ENCODE measurements around the gene GPR137C.

The GPR137C gene, protein sequence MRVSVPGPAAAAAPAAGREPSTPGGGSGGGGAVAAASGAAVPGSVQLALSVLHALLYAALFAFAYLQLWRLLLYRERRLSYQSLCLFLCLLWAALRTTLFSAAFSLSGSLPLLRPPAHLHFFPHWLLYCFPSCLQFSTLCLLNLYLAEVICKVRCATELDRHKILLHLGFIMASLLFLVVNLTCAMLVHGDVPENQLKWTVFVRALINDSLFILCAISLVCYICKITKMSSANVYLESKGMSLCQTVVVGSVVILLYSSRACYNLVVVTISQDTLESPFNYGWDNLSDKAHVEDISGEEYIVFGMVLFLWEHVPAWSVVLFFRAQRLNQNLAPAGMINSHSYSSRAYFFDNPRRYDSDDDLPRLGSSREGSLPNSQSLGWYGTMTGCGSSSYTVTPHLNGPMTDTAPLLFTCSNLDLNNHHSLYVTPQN

DNA sequence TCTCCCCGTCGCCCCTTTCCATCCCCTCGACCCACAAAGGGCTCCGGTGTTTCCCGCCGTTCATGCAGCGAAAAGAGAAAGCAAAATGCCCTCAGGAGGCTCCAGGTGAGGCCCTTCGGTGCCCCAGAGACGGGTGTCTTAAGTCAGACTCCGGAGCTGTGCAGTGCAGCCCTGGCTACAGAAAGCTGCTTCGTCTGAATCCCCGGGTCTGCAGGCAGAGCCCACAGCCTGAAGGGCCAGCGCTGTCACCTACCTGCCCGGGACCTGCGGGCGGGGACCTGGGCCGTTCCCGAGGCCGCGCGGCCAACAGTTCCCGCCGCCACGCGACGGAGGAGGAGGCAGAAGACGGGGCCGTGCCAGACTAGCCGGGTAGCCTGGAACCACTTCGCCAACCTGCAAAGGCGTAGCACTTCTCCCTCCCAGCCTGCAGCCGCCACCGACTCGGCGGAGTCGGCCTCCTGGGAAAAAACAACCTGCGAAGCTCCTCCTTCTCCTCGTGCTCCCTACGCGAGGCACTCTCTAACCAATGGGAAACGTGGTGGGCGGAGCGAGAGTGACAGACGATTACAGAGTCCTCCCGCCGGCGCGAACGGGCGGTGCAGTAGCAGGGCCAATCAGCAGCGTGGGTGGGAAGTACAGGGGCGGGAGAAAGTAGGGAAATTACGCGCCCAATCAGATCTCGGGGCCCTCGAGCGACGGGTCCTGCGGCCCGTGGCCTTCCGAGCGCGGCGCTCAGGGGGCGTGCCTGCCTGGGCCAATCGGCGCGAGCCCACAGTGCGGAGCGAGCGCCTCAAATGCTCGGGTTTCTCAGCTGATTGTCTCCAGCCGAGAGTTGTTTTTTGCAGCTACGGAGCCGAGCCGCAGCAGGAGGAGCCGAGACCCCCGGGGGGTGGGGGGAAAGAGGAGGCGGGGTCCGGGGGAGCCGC, at the start of gene GPR137C, which contains the start of gene TXNDC16:
Gene GPR137C, plus strand, starts transcription at position 774 of the 926 bp plus-strand sequence. CDS start 312 bp downstream, outside the sequence.
Gene TXNDC16, minus strand, starts transcription at position 443 of the 926 bp plus-strand sequence. CDS start 8,948 bp downstream, outside the sequence.
- TF ChIP-seq, protein P1, sequence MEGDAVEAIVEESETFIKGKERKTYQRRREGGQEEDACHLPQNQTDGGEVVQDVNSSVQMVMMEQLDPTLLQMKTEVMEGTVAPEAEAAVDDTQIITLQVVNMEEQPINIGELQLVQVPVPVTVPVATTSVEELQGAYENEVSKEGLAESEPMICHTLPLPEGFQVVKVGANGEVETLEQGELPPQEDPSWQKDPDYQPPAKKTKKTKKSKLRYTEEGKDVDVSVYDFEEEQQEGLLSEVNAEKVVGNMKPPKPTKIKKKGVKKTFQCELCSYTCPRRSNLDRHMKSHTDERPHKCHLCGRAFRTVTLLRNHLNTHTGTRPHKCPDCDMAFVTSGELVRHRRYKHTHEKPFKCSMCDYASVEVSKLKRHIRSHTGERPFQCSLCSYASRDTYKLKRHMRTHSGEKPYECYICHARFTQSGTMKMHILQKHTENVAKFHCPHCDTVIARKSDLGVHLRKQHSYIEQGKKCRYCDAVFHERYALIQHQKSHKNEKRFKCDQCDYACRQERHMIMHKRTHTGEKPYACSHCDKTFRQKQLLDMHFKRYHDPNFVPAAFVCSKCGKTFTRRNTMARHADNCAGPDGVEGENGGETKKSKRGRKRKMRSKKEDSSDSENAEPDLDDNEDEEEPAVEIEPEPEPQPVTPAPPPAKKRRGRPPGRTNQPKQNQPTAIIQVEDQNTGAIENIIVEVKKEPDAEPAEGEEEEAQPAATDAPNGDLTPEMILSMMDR (IDR thresholded peaks at IDR 0.05), result no peak
- H3K36me3 Mint-ChIP-seq (ENCODE audit: low read depth), result peaks cover 14% of the 10 kb centered on the region
- peak within 1 kb of the TSS; percentile 95 for H3K4me3 Mint-ChIP-seq
- no peaks in the 10 kb centered on the region for H3K27me3 Mint-ChIP-seq (ENCODE audit: low read depth, poor library complexity)
- peaks cover 6% of the 10 kb centered on the region for H3K9me3 Mint-ChIP-seq
- DNase-seq, result peak; percentile 99
- H3K27ac Mint-ChIP-seq, result peak within 1 kb of the TSS; percentile 85
- H3K4me1 Mint-ChIP-seq, result peaks cover 43% of the 10 kb centered on the region

DNA sequence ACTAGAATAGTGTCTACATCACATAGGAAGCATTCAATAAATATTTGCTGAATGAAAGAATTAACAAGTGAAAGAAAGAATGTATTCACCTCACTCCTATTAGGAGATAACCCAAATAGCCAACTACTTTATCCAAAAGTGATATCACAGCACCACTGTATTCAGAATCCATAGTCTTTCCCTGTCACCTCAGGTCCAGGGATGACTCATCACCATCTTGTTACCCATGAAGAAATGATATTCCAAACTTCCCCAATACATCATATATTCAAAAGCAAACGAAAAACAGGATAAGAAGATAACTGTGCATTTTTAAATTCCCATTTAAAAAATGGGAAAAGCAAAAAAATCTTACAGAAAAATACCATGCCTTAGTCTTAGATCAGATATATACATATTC, 39.4 kb upstream of the GPR137C start:
- H3K27ac Mint-ChIP-seq, result no peak overlapping the region
- TF ChIP-seq, protein P1 (IDR thresholded peaks at IDR 0.05), result no peak
- H3K9me3 Mint-ChIP-seq, result peaks cover 7% of the 10 kb centered on the region
- no peak overlapping the region for H3K4me3 Mint-ChIP-seq
- peaks cover 19% of the 10 kb centered on the region for H3K36me3 Mint-ChIP-seq (ENCODE audit: low read depth)
- no peak for DNase-seq
- H3K4me1 Mint-ChIP-seq, result peaks cover 10% of the 10 kb centered on the region
- H3K27me3 Mint-ChIP-seq (ENCODE audit: low read depth, poor library complexity), result no peaks in the 10 kb centered on the region

DNA sequence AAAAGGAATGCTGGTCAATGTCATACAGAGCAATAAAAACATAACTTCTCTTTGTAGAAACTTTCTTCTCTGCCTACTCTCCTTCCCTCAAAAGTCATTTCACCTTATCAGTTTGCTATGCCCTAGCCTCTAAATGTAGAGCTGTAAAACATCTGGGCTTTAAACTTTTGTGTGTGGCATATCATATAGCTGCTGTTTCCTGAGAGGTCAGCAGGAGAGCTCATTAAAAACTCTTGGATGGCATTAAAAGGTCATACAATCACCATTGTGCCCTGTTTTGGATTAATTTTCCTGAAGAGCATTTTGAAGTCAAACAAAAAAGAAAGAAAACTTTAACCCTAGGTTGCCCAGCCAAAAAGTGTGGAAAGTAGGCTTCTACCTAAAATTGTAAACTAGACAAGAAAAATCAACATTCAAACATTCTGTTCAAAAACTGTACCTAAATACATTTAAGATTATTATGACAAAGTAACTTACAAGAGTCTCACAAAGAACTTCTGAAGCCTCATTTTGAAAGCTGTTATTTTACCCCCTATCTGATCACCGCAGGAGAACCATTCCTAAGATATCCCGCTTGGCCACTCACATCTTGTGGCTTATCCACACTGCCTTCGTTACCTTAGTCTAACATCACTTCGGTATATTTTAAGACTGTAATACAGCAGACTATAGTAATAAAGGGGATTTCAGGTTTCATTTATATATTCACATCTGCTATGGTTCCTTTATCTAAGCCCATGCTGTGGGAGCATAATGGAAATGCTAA, 38.4 kb upstream of the GPR137C start:
- TF ChIP-seq, protein P1 (IDR thresholded peaks at IDR 0.05), result no peak
- Mint-ChIP-seq H3K27me3 (ENCODE audit: low read depth, poor library complexity) (no peaks in the 10 kb centered on the region), H3K27ac (peak overlapping the region; percentile 59), H3K4me1 (peaks cover 10% of the 10 kb centered on the region), H3K4me3 (no peak overlapping the region), H3K36me3 (ENCODE audit: low read depth) (peaks cover 9% of the 10 kb centered on the region), H3K9me3 (no peaks in the 10 kb centered on the region)
- no peak for DNase-seq

DNA sequence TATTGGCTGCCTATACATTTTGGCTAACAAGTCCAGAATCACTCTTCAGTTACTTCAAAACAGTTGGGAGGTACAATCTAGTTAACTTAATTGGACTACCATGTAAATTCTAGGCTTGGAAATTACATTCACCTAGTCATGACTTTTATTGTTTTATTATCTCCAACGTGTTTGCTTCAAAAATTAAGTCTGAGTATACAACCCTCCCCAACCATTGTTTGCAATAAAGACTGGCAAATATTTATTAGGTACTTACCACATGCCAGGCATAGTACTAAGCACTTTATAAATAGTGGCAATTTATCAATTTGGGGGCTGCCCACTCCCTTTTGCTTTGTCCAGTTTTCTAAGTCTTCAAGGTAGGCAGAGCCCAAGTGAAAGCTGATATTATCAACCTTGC, 30.6 kb upstream of the GPR137C start:
- TF ChIP-seq, protein P1 (IDR thresholded peaks at IDR 0.05), result no peak
- Mint-ChIP-seq H3K36me3 (ENCODE audit: low read depth) (peaks cover 11% of the 10 kb centered on the region), H3K27me3 (ENCODE audit: low read depth, poor library complexity) (no peaks in the 10 kb centered on the region)

DNA sequence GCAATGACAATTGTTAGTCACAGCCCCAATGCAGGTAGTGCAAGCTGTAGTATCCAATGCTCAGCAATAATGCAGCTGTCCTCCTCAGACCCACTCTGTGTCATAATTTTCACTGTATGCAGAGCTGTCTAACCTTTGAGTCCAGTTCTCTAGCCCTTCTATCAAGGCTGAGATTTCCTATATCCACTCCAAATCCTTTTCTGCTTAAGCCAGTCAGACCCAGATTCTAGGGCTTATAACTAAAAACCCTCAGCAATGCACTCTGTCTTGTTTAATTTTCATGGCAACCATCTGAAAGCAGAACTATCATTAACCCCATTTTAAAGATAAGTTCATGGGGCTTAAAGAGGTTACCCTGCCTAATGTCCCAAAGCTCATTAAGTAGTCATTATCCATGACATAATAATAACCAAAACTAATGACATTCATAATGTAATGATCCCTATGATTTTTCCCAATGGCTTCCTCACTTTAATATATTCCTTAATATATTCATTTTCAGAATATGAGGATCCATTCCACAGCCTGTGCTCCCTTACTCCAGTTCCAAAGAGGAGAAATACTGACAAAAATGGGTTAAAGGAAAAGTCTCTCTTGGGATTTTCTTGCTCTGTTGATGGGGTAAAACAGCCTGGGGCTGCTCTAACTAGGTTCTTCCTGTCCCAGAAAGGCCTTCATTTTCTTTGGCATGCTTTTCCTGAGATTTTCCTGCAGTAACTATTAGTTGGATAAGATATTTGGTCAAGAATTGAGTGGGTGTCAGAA, 29.9 kb upstream of the GPR137C start:
- no peaks in the 10 kb centered on the region for H3K9me3 Mint-ChIP-seq
- H3K4me1 Mint-ChIP-seq, result no peaks in the 10 kb centered on the region
- no peak overlapping the region for H3K4me3 Mint-ChIP-seq
- no peak overlapping the region for H3K27ac Mint-ChIP-seq
- H3K27me3 Mint-ChIP-seq (ENCODE audit: low read depth, poor library complexity), result no peaks in the 10 kb centered on the region
- H3K36me3 Mint-ChIP-seq (ENCODE audit: low read depth), result peaks cover 11% of the 10 kb centered on the region
- TF ChIP-seq, protein P1 (IDR thresholded peaks at IDR 0.05), result no peak
- no peak for DNase-seq

More for the DNA sequence above, 30.6 kb upstream of the GPR137C start:
- Mint-ChIP-seq H3K9me3 (no peaks in the 10 kb centered on the region), H3K4me3 (no peak overlapping the region), H3K4me1 (no peaks in the 10 kb centered on the region), H3K27ac (no peak overlapping the region)
- no peak for DNase-seq

Measured in nephron progenitor cell (in vitro differentiated cells).